Measurements from ENCODE around the gene OGFOD2.
"Not testable (repeated sequence)": the region's sequence is repeated elsewhere in the genome, so short reads cannot be mapped to it uniquely, and the experiment has no call there.

The OGFOD2 gene

DNA sequence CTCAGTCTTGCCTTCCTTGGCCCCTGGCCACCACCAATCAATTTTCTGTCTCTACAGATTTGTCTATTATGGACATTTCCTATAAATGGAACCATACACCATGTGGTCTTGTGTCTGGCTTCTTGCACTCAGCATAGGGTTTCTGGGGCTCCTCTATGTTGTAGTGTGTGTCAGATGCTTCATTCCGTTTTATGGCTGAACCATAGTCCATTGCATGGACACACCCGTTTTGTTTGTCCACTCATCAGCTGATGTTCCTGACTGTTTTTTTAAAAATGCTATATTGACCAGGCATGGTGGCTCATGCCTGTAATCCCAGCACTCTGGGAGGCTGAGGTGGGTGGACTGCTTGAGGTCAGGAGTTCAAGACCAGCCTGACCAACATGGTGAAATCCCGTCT lies 26.4 kb downstream of the OGFOD2 start:
- no peak for DNase-seq

DNA sequence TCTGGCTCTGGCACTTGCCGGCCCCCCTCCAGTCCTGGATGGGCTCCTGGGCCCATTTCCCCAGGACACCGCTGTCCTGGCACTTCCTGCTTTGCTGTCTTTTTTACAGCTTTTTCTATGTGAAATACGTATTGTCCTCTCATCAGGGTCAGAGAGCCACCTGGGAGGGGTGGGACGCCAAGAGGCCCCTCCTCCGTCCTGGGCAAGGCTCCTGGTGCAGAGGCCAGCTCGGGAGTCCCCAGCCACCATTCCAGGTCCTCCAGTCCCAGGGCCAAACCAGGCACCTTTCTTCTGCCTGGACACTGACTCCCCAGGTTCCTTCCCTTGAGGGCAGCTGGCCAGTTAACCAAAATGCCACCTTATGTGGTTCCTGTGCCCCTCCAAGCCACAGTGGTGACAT lies 28.2 kb downstream of the OGFOD2 start:
- no peak for DNase-seq

DNA sequence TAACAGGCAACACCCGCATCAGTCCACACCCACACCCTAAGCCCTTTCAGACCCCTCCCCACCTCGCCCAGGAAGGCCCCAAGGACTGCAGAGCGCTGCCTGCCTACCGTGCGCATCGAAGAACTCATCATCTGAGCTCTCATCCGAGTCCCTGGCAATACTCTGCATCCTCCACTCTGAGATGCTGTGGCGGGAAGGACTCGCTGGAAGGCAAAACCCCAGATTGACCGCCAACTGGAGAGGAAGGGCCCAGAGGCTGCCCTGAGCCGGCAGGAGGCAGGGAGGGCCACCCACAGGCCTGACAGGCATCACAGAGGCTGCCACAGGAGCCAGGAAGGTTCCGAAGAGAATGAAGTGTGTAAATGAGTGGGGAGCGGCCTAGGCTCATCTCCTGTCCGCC lies 29.2 kb downstream of the OGFOD2 start:
- no peak for DNase-seq

DNA sequence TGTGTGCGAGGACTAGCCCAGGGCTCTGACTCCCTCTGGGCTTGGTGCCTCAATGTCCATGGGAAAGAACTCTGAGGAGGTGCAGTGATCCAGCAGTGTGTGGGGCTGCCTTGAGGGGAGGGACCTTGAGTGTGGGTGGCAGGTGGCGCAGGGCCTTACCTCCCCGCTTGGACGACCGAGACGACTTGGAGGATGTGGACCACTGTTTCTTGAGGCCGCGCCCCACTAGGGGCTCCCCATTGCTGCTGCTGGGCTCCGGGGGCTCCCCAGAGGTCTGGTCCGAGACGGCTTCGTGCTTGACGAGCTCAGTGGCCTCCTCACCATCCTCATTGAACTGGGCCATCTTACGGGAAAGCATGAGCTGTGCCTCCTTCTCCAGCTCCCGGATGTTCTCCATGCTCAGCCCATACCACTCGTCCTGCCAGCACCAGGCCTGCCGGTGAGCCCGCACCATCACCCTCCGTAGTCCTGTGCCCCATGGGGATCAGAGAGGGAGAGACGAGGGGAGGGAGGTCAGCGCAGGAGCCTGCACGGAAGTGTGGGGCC lies 30.1 kb downstream of the OGFOD2 start:
- DNase-seq = no peak

DNA sequence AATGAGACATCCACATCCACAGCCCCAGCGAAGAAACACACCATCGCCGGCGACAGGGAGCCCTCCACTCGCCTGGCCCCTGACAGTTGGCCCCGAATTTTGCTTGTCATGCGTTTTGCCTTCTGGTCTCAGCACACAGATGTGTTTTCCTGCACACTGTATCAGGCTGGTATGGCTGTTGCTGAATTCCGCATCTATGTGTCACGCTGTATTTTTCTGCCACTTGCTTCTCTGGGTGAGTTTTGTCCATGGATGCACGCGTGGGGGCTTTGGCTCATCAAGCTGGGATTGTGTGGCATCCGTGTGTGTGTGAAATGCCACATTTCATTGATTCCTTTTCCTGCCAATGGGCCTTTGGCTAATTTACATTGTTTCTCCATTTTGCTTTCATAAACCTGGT lies 31.9 kb downstream of the OGFOD2 start:
- no peak for DNase-seq

DNA sequence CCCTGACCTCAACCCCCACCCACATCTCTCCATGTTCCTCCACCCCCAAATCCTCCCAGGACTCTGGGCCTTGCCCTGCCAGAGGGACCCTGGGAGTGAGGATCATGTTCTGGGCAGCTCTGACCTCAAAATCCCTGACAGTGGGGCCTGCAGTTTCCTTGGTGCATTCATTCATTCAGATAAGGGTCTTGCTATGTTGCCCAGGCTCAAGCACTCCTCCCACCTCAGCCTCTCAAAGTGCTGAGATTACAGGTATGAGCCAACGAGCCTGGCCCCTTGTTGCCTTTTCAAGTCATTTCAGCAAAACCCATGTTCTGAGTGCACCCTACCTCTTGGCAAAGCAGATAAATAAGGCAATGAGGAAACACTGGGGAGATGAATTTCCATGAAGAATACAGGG lies 35.1 kb downstream of the OGFOD2 start:
- no peak for DNase-seq

DNA sequence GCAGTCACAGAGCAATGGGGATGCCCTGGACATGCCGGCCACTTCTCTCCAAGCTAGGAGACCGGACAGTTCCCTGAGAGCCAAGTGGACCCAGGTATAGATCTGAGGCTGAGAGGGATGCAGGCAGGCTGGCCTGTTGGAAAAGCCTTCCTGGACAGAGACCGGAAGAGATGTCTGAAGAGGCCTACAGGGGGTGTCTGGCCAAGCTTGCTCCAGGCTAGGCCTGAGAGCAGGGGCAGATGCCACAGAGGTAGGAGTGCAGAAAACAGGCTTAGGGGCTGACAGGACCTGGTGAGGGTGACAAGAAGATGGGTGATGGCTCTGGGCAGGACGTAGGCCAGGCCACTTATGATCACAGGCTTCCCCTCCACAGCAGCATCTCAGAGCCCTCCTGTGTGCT lies 35.6 kb downstream of the OGFOD2 start:
- no peak for DNase-seq

DNA sequence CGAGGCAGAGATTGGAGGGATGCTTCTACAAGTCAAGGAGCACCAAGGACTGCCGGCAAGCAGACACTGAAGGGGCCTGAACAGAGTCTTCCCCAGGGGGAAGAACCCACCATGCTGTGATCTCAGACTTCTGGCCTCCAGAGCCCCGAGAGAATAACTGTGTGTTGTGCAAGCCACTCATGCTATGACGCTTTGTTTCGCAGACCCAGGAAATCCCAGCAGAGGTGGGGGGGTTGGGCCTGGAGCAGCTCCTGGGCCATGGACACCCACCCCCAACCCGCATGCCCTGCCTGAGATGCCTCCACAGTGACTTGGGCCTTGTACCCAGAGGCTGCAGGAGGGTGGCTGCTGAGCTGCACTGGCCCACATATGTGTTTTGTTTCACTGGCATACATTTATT lies 36.7 kb downstream of the OGFOD2 start:
- no peak for DNase-seq

DNA sequence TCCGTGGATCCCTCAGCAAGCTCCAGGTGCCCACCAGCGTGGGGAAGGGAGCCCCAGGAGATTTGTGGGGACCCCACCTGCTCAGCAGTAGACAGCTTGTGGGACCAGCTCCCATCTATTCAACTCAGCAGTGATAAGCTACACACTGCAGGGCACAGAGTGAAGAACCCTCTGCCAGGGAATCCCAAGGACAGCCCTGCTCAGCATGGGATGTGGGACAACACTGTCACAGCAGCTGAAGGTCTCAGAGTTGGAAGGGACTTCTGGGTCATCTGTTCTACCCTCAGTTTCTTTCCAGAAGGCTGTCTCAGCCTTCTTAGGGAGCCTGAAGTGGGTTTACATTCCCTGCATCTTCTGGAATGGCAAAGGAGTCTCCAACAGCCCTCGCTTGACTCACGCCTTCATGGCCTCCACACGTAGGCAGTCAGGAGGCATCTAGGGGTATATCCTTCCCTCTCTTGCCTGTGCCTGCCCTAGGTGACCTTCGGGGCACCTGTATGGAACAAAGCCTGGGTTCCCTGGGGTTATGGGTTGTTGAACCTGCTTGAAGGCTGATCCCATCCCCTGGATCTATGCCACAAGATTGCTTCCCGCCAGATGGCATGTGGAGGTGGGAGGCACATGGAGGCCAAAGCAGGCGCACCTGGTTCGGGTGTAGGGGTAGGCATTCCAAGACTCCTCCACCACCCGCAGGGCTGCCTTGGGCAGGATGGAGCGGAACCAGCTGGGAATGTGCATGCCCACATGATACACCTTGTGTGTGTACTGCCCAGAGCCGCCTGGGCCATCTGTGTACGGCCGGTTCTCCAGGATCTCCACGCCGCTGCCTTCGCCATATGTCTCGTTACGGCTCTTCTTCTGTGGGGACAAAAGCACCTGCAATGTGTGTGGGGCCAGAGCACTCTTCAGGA lies 38.4 kb downstream of the OGFOD2 start:
- no peak for DNase-seq

DNA sequence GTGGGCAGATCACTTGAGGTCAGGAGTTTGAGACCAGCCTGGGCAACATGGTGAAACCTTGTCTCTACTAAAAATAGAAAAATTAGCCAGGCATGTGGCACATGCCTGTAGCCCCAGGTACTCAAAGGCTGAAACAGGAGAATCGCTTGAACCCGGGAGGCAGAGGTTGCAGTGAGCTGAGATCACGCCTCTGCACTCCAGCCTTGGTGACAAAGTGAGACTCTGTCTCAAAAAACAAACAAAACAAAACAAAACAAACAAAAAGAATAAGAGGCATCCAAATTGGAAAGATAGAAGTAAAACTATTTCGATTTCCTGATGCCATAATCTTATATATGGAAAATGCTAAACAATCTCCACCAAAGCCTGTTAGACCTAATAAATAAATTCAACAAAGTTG lies 39.4 kb downstream of the OGFOD2 start:
- DNase-seq = not testable (repeated sequence)

DNA sequence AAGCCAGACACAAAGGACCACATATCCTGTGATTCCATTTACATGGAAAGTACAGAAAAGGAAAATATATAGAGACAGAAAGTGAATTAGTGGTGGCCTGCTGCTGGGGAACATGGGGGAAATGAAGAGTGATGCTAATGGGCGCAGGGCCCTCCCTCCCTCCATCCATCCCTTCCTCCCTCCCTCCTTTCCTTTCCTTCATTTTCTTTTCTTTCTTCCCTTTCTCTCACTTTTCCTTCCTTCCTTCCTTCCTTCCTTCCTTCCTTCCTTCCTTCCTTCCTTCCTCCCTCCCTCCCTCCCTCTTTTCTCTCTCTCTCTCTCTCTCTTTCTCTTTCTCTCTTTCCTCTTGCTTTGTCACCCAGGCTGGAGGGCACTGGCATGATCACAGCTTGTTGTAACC lies 42.7 kb downstream of the OGFOD2 start:
- no peak for DNase-seq

DNA sequence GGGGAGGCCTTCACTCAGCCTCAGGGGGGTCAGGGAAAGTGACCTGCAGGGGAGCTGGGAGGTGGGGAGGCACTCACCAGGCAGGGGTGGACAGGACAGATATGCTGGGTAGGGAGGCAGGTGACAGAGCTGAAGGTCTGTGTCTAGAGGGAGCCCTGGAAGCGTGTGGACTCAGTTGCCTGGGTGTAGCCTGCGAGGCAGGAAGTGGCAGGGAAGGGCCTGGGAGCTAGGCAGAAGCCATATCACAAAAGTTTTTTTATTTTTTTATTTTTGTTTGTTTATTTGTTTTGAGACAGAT lies 44.7 kb downstream of the OGFOD2 start:
- DNase-seq = no peak

DNA sequence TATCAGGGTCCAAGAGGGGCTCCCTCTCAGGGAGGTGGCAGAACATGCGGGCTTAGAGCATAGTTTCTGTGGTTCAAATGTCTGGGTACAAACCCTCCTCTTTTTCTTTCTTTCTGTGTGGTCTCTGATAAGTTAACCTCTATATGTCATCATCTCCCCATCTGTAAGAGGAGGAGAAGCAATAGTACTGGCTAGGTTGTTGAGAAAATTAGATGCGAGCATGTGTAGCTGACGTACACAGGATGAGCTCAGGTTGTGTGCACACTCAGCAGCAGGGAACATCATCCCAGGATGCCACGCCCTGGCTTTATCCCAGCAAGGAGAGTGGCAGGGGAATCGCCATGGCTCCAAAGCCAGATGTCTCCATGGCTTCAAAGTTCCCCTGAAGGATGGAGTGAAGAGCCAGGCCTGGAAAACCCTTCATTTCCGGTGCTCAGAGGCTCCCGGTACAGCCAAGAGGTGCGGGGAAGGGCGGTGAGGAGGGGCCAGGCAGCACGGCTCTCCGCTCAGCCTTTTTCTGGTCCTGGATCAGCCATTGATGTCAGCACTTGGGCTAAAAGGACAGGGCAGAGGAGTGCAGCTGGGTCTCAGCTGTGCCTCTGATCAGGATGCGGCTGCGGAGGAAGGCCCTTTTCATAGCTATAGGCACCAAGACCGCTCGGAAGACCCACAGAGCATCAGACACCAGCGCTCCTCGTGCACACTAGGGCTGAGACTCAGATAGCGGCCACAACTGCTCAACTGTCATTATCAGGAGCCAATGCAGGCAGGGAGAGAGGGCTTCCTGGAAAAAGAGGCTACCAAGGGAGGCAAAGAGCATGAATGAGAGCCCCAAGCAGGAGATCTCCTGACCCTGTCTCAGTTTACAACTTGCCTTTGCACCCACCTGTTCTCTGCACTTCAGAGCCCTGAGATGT lies 46.9 kb downstream of the OGFOD2 start:
- no peak for DNase-seq

DNA sequence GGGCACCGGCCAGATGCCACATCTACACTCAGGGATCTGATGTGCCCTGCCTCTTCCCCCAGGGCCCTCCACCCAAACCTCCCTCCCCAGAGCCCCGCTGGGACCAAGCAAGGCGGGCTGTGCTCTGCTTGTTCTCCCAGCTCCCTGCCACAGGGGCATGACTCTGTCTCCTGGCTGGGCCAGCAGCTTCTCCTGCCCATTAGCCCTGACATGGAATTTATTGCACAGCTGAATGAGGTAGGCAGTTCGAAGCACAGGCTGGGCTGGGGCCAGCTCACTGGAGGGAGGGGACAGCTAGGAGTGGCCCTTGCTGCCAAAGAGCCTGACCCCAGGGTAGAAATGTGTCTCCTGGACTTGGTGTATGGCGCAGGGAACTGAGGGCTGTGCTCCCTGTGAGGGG lies 47.8 kb downstream of the OGFOD2 start:
- no peak for DNase-seq

DNA sequence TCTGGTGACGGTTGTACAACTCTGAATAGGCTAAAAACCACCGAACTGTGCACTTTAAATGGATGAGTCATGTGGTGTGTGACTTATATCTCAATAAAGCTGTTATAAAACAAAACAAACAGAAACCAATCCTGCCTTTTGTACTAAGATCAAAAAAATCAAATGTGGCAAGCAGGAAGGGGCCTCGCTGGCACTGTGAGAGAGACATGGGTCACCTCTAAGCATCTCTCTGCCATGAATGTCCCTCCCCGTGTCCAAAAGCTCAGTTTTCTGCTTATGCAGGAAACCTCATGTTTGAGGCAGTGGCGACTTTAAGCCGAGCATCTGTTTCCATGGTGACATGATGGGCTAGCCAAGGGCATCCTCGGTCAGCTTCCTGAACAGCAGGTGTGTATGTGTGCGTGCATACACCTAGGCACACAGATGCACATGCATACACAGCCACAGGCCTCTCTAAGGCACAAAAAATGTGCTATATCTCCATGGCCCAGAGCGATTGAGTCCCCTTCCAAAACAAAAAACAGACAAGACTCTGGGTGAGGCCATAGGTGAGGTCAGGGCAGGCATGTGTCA lies 49.9 kb downstream of the OGFOD2 start:
- no peak for DNase-seq

DNA sequence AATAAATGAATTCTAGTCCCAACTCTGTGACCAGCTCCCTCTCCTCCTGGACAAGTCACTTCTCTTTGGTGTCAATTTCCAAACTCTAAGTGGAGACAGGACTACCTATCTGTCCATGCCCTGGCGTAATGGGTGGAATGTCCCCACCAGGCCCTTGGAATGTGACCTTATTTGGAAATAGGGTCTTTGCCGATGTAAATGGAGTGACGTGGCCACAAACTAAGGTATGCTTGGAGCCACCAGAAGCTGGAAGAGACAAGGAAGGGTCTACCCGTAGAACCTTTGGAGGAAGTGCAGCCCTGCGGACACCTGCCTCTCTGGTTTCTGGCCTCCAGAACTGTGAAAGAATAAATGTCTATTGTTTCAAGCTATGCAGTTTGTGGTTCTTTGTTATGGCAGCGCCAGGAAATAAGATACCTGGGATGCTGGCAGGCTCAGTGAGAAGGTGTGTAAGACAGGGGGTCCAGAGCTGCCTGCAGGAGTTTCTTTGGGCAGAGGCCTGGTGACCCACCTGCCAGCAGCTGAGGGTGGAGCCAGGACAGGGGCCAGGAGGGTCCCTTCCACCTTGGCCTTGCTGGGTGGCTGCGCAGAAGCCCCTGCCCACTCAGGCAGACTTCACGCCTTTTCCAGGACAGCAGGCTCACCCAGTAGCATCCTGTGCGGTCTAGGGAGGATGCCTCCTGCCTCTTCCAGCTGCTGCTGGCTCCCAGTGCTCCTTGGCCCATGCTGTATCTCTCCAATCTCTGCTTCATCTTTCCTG lies 51.2 kb downstream of the OGFOD2 start:
- no peak for DNase-seq

DNA sequence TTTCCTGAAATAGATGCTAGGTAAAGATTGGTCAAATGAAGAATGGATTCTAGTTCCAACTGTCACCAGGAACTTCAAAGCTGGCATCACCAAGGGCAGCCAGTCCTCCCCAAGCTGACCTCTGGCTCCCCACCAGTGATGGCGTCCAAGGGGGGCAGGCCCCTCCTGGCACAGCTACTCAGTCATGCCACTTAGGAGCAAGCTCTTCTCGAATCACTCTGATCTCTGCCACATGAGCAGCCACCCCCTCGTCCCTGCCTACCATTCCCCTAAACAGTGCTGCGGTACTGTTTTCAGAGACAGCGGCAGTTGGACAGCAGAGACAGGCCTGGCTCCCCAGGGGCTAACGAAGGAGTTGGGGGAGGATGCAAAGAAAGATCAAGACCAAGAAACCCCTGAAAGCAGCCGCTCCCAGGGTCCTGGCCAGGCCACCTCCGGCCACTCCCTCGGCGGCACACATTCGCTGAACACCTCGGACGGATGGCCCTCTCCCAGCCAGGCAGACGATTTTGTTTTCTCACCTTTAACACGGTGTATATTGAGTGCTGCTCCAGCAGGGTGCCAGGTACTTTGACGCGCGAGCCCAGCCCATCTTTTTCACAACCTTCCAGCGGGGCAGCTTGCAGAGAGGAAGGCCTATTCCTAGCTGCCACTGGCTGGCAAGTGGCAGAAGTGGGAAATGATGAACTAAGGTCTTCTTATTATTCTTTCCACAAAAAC lies 52.8 kb downstream of the OGFOD2 start:
- no peak for DNase-seq

DNA sequence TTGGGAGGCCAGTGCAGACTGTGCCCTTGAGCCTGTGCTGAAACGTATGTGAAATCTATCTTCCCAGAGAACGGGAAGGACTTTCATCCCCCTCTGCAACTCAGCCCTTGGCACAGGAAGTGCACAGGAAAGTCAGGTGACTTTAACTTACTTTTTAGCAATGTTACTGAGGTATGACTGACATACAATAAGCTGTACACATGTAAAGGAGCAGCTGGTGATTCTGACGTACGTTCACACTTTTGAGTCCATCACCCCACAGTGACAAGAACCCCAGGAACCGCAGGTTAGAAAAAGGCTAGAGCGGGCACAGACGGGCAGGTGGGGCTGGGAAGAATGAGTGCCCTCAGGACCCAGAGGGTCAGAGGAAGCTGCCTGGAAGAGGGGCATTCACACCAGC lies 53.4 kb downstream of the OGFOD2 start:
- no peak for DNase-seq

DNA sequence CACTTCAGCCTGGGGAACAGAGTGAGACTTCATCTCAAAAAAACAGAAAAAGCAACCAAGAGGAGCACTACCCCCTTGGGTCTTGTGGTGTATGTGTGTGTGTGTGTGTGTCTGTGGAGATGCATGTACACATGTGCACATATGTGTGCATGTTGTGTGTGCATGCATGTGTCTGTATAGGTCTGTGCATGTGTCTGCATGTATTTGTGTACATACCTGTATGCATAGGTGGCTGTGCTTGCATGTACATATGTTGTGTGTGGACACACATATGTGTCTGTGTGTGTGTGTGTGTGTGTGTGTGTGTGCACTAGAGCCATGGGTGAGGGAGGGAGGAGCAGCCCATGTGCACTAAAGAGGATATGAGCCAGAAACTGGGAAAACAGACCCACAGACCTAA lies 54.5 kb downstream of the OGFOD2 start:
- no peak for DNase-seq

All from amygdala (tissue), 56 donors.